Fibroblast of the aortic adventitia (primary cell): ENCODE measurements around the gene GIPC1. TPM values are rescaled to one million over a fixed set of nuclear protein-coding genes. Genes with fewer than 3 reads are reported as not detected.
"Not testable (repeated sequence)": the region's sequence is repeated elsewhere in the genome, so short reads cannot be mapped to it uniquely, and the experiment has no call there.

Source experiments
- DNase-seq: peaks from one replicate; pipeline ENCODE4 v3.0.0-alpha.2; 2010; ENCODE audit warnings: low read depth
- H3K4me3 ChIP-seq: 2 replicates; pipeline ENCODE4 v1.5.1; 2011; ENCODE audit warnings: low read depth, mild to moderate bottlenecking, control low read depth, low read length, moderate library complexity
- total RNA-seq: library from RNA; depleted of rRNA; stranded (reverse); fragments of >200 nt; gene quantifications from 2 replicates; pipeline ENCODE4 v1.2.3, GENCODE V29; 2012; ENCODE audit warnings: low replicate concordance
- TF ChIP-seq, protein P1 (sequence below): IDR thresholded peaks from 2 replicates; pipeline ENCODE4 v1.5.1; 2011; ENCODE audit warnings: mild to moderate bottlenecking, low read length, control low read depth, inconsistent platforms; ENCODE audit not compliant: insufficient read depth

The GIPC1 gene
- total RNA-seq, 1 donor, result 93.5 TPM

DNA sequence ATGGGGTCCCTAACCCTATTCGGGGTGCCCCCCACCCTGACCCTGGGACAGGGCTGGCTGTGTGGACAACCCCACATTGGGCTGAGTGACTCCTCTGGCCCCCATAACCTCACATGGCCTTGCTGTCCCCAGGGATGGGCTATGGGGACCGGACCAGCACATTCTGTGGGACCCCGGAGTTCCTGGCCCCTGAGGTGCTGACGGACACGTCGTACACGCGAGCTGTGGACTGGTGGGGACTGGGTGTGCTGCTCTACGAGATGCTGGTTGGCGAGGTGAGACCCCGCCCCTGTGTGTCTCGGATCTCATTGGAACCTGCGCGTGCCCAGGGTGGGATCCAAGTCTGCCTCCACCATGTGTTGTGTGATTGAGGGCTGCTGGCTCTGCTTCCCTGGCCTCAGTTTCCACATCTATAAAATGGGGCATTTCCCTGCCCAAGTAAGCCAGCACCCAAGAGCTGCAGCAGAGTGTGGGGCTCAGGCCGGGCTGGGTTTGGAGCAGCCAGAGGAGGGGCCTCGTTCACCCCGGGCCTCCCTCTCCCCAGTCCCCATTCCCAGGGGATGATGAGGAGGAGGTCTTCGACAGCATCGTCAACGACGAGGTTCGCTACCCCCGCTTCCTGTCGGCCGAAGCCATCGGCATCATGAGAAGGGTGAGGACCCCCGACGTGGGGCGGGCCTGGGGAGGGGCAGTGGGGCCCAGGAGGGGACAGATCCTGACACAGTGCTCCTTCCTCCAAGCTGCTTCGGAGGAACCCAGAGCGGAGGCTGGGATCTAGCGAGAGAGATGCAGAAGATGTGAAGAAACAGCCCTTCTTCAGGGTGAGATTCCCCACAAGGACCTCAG lies 25.7 kb downstream of the GIPC1 start:
- DNase-seq, result no peak
- no peak overlapping the region for H3K4me3 ChIP-seq
- TF ChIP-seq, protein P1, sequence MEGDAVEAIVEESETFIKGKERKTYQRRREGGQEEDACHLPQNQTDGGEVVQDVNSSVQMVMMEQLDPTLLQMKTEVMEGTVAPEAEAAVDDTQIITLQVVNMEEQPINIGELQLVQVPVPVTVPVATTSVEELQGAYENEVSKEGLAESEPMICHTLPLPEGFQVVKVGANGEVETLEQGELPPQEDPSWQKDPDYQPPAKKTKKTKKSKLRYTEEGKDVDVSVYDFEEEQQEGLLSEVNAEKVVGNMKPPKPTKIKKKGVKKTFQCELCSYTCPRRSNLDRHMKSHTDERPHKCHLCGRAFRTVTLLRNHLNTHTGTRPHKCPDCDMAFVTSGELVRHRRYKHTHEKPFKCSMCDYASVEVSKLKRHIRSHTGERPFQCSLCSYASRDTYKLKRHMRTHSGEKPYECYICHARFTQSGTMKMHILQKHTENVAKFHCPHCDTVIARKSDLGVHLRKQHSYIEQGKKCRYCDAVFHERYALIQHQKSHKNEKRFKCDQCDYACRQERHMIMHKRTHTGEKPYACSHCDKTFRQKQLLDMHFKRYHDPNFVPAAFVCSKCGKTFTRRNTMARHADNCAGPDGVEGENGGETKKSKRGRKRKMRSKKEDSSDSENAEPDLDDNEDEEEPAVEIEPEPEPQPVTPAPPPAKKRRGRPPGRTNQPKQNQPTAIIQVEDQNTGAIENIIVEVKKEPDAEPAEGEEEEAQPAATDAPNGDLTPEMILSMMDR, result no peak

DNA sequence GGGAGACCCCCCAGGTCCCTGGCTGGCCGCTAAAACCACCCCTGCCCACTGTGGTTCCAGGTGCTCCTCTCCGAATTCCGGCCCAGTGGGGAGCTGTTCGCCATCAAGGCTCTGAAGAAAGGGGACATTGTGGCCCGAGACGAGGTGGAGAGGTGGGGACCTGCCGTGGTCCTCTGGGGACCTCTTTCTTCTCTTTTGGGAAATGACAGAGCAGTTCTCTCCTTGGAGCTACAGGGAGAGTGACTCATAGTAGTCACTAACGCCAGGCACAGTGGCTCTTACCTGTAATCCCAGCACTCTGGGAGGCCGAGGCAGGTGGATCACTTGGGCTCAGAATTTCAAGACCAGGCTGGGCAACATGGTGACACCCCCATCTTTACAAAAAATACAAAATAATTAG lies 28.1 kb downstream of the GIPC1 start:
- TF ChIP-seq, protein P1, result no peak
- DNase-seq, result no peak
- H3K4me3 ChIP-seq, result no peak overlapping the region

DNA sequence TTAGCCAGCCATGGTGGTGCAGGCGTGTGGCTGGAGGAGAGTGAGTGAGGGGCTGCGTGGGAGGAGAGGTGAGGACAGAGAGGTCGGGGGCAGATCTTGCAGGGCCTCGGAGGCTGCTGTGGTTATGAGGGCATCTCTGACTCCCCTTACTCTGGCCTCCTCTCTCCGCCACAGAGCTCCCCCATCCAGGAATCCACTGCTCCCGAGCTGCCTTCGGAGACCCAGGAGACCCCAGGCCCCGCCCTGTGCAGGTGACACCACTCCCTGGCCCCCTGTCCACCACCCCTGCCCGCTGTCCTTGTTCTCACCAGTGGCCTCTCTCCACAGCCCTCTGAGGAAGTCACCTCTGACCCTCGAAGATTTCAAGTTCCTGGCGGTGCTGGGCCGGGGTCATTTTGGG lies 28.5 kb downstream of the GIPC1 start:
- H3K4me3 ChIP-seq, result no peak overlapping the region
- DNase-seq, result no peak
- TF ChIP-seq, protein P1, result no peak

DNA sequence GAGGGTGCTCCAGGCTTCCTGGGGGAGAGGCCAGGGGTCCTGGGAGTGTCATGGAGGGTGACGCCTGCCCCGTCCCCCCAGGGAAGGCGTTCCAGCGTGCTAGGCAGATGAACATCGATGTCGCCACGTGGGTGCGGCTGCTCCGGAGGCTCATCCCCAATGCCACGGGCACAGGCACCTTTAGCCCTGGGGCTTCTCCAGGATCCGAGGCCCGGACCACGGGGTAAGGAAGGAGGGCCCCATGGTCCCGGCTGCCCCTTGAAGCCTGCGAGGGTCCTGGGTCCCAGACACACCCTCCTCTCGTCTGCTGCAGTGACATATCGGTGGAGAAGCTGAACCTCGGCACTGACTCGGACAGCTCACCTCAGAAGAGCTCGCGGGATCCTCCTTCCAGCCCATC lies 32.2 kb downstream of the GIPC1 start:
- TF ChIP-seq, protein P1, result no peak
- no peak for DNase-seq
- H3K4me3 ChIP-seq, result no peak overlapping the region

DNA sequence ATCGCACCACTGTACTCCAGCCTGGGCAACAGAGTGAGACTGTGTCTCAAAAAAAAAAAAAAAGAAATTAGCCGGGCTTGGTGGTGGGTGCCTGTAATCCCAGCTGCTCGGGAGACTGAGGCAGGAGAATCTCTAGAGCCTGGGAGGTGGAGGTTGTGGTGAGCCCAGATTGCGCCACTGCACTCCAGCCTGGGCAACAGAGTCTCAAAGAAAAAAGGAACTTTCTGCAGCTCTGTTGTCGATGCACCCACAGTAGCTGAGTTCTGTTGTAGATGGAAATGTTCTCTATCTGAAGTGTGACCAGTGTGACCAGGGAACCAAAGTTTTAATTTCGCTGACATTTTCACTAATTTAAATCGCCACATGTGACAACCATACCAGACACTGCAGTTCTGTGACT lies 33.5 kb downstream of the GIPC1 start:
- DNase-seq, H3K4me3 ChIP-seq: not testable (repeated sequence)

DNA sequence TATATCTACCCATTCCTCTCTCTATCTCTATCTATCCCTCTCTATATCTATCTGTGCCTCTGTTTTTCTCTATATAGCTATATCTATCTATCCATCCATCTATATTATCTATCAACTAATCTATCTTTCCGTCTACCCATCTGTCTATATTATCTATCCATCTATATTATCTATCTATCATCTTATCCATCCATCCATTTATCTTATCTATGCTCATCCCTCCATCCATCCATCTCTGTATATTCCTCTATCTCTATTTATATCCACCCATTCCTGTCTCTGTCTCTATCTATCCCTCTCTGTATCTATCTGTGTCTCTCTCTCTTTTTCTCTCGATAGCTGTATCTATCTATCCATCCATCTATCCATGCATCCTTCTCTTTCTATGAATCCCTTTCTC lies 35.0 kb downstream of the GIPC1 start:
- TF ChIP-seq, protein P1, result no peak
- no peak for DNase-seq
- no peak overlapping the region for H3K4me3 ChIP-seq

DNA sequence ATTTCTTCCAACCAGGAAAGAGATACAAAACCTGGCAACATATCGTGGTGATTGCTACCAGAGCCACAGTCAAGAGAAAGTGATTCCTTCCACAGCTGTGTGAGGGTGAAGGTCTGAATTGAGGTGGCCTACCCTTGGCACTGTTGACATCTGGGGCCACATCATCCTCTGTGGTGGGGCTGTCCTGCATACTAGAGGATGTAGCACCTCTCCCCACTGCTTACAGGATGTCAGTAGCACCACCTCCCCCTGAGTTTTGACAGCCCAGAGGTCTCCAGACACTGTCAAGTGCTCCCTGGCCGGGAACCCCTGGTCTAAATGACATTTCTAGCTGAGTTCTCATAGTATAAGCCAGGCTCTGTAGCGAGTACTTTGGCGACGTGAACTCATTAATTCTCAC lies 36.2 kb downstream of the GIPC1 start:
- TF ChIP-seq, protein P1, result no peak
- no peak for DNase-seq
- H3K4me3 ChIP-seq, result no peak overlapping the region

DNA sequence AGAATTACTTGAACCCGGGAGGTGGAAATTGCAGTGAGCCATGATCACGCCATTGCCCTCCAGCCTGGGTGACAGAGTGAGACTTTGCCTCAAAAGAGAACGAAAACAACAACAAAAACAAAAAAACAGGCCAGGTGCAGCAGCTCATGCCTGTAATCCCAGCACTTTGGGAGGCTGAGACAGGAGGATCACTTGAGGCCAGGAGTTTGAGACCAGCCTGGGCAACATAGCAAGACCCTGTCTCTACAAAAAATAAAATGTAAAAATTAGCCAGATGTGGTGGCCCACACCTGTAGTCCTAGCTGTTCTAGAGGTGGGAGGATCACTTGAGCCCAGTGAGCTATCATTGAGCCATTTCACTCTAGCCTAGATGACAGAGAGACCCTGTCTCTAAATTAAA lies 43.6 kb downstream of the GIPC1 start:
- not testable (repeated sequence) for H3K4me3 ChIP-seq, DNase-seq
